HG03066 (cell line): ENCODE measurements around the gene MRPS31.
"Not testable (repeated sequence)": the region's sequence is repeated elsewhere in the genome, so short reads cannot be mapped to it uniquely, and the experiment has no call there.

ENCODE experiments used
- ATAC-seq: cut with Tn5 transposase; IDR thresholded peaks from one replicate; pipeline ENCODE4 v1.9.1; 2021; ENCODE audit warnings: low read depth; ENCODE audit not compliant: unreplicated experiment

MRPS31 gene

DNA sequence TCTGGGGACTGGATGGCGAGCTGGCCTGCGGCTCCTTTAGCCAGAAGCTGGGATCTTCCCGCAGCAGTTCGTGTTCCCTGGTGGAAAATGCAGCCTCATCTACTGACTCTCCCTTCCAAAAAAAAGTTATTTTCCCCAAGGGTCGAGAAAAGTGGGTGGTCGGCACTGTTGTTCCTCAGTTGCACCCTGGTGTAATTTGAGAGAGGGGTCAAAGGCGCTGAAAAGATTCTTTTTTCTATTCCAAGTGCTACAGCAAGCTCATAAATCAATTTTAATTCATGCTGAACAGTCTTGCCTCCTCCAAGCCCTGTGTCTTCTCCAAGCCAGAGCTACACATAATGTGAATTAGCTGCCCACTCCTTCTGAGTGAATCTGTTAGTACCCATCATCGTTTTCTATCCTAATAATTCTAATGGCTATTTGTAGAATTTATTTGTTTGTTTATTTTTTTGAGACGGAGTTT, 19.2 kb upstream of the MRPS31 start:
- ATAC-seq, result no peak

DNA sequence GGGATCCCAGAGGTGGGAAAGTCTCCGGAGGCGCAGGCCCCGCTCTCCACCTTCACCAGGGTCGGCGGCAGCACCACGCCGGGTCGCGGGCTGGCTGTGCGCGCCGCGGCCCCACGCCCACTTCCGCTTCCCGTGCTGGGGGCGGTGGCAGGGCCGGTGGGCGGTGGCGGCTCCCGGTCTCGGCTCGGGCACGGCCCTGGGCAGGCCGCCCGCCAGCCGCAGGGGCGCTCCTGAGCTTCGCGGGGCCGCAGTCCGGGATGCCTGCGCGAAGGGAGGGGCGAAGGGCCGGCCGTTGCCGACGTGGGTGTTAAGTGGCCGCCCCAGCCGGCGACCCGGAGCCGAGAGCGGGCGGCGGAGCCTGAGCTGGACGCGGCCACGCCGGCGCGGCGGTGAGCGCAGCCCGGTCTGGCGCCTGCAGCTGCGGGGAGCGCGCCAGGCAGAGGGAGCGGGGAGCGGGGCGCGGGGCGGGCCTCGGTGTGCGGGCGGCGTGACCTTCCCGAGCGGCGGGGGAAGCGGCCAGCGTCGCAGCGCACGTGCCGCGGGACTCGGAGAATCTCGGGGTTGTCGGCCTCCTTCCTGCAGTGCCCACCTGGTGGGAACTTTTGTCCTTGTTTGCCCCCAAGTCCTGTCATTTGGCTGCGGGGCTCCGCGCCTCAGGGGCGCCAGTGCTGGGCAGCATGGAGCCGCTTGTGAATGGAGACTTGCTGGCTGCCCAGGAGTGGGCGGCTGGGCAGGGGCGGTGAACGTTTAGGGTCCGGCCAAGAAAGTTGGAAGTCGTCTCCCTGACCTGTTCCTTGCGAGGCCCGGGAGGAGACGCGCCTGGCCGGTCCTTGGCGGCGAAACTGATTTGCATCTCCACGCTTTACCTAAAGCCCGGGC, 18.5 kb upstream of the MRPS31 start, which contains the start of gene SLC25A15:
Gene SLC25A15, plus strand, starts transcription at position 337 of the 879 bp plus-strand sequence. CDS start 3,616 bp downstream, outside the sequence.
- peak; percentile 76 for ATAC-seq

DNA sequence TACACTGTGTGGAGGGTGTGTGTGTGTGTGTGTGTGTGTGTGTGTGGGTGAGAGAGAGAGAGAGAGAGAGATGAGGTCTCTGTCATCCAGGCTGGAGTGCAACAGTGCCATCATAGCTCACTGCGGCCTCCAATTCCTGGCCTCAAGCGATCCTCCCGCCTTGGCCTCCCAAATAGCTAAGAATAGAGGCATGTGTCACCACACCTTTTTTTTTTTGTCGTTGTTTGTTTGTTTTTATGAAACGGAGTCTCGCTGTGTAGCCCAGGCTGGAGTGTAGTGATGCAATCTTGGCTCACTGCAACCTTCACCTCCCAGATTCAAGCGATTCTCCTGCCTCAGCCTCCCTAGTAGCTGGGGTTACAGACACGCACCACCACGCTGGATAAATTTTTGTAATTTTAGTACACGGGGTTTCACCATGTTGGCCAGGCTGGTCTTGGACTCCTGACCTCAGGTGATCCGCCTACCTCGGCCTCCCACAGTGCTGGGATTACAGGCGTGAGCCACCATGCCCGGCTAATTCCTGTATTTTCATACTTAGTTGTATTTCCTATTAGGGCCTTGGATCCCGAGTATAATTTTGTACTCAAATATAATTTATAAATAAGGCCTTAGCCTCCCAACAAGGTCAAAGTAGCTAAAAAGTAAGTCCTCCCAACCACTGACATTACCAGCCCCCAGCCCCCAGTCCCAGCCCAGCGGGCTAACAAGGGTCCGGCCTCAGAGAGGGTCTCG, 17.7 kb upstream of the MRPS31 start:
- ATAC-seq, result not testable (repeated sequence)

DNA sequence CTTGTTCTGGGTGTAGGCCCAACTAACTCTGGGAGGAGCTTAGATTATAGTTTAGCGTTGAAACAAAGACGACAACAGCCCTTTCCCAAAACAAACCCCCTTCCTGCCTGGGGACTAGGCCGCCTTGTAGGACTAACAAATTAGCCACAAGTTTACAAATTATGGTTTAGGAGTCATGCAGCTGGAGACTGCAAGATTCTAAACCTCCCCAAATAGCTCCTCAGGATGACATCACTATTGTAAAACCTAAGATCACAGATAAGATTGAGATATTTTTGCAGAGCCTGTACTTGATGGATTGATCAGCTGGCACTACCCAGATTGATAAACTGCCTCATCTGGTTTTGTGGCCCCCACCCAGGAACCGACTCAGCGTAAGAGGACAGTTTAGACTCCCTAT, 16.1 kb upstream of the MRPS31 start:
- ATAC-seq, result no peak

DNA sequence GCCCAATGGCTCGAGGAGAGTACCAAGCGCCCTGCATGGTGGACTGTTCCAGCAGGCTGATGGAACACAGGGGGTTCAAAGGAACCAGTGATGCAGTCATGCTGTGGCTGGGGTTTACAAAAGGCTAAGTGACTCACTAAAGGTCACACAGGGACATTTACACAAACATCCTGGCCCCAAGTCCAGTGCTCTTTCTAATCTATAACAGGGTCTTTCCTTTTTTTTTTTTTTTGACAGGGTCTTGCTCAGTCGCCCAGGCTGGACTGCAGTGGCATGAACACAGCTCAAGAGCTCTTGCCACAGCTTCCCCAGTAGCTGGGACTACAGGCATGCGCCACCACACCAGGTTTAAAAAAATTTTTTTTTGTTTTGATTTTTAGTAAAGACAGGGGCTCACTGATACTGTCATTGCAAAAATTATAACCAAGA, 15.6 kb upstream of the MRPS31 start:
- no peak for ATAC-seq

DNA sequence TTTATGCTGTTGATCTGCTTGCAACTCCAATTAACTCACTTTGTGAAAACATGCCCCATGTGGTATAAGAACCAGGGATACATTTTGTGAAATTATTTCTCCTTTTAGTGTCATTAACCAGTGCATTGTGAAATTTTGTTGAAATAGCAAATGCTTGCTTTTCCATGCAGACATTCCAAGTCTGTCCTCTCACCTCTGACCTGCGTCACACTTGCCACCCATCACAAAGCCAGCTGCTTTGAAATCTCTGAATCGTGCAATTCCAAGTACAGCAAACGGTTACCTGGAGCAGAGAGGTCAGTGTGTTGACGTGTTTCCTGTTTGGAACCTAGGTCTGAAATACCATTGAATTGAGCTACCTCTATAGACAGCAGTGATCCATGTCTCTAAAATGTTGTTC, 13.6 kb upstream of the MRPS31 start:
- ATAC-seq, result no peak

DNA sequence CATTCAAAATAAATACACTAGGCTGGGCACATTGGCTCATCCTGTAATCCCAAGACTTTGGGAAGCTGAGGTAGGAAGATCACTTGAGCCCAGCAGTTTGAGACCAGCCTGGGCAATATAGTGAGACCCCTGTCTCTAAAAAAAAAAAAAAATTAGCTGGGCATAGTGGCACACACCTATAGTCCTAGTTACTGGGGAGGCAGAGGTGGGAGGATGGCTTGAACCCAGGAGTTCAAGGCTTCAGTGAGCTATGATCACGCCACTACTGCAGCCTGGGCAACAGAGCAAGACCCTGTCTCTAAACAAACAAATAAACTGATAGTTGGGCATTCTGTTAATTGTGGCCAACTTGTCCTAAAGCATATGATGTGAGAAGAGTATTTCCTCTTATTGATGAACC, 12.0 kb upstream of the MRPS31 start:
- not testable (repeated sequence) for ATAC-seq

DNA sequence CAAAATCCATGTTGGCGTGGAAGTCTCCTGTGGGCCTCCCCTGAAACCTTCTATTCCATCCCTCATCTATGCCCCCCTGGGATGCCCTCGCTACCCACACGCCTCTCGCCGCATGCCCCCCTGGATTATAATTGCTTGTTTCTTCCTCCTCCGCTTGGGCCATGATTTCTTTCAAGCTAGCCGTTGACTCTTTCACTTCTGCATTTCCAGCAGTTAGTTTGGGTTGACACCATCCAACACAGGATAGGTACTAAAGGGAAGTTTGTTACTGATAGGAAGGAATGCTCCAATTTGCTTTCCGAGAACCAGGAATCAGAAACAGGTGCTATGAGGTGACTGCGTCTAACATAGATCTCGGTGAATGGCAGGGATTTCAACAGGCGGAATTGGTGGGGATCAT, 10.7 kb upstream of the MRPS31 start:
- no peak for ATAC-seq

DNA sequence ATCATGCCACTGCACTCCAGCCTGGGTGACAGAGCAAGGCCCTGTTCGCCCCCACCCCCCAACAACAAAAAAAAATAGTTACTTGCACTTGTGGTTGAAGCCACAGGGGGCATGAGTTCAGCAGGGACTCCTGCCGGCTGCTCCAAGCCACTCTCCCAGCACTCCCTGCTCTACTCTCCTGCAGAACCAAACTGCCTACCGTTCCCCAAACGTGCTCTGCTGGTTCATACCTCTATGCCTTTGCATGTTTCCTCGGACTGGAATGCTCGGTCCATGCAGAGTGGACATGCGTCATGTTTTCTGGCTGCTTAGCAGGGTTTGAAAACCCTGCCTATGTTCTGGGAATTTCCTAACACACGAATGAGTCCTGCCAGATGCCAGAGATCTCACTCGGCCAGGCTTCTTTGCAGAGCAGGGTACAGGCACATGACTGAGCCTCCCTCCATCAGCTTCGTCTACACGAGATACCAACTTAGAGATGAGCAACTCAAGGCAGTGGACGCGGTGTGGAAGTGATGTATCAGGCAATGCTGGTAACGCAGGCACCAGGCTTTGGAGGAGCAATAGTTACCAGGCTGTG, 9.9 kb upstream of the MRPS31 start:
- ATAC-seq, result no peak

DNA sequence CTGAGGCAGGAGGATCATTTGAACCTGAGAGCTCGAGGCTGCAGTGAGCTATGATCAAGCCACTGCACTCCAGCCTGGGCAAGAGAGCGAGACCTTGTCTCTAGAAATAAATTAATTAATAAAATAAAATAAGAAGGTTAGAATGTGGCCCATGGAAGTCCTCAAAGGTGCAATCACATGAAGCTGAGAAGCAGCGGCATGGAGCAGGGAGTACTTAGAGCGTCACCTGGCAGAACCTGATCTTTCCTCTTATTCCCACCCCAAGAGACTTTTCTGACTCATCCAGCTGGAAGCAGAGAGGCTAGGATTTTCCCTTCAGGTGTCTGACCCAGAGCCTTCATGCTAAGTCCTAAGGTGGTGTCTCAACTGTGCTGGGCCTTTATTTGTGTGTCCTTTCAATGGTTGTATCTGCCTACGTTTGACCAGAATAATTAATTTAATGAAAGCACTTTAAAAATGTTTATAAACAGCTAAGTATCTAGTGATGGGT, 8.9 kb upstream of the MRPS31 start:
- ATAC-seq, result no peak

DNA sequence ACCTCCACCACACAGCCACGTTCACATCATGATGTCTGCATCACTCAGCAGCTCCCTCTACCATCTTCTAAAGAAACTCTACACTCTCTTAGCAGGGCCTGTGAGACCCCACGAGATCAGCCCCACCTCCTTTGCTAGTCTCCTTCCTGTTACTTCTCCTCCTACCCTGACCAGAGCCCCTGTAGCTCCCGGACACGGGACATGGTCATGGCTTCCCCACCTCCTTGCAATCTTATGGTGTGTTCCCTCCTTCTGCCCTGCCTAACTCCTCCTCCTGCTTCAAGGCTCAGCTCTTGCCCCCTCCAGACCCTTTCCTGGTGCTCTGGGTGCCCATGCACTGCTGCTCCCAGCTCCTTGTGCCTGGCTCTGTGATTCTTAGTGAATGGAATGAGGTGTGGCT, 8.1 kb upstream of the MRPS31 start:
- ATAC-seq, result no peak

DNA sequence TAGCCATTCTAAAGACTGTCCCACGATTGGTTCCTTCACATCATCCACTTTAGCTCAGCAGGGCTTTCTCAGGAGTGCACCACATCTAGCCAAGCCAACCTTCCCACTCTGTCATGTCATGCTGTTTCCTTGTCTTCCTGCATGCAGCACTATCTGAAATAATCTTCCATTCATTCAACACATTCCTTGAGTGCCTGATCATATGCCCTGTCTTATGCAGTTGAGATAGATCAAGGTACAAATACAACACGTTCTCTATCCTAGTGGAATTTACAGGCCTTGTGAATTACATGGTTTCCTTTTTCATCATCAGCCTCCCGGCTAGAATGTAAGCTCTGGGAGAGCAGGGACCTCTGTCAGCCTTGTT, 6.8 kb upstream of the MRPS31 start:
- no peak for ATAC-seq

DNA sequence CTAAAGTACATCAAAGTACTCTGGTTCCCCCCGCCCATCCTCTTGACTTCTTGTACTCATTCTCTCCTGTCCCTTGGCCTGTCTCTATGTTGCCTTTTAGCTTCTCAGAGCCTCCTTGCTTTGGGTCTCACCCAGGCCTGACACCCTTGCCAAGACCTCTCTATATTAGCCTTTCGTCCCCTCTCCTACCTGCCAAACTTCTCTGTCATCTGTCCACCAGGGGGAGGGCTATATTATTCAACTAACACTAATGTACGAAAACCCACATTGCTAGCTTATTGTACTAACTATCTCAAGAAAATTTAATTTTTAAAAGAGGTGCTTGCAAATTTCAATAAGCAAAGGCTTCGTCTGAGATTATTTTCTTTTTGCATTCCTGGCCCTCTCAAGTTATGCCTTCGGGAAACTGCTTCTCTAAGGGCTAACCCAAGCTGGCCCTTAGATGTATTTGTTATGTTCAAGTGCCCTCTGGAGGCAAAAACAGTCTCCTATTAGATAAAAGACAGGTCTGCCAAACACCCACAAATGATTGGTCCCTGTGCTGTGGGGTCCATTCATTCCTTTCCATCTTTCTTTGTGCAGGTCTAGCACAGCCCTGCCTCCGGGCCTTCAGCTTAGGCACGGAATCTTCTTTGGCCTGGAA, 6.3 kb upstream of the MRPS31 start:
- ATAC-seq, result peak; percentile 87

DNA sequence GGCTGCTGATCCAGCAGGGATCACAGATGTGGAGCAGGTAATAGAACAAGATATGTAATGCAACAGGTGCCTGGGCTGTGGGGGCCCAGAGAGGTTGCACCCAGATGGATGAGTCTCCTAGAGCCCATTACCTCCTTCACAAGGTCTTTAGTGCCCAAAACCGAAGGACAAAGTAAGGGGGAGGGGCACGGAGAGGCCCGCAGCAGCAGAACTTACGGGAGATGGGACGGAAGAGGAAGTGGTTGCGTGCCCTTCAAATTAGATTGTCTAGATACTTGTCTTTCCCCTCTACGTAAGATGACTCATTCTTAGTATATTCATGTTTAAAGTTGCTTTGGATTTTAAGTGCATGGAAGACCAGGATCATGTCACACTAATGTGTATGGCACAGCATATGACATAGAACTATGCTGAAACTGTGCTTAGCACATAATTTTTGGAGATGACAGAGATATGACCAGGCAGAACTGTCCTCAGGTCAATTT, 5.7 kb upstream of the MRPS31 start:
- peak; percentile 43 for ATAC-seq

DNA sequence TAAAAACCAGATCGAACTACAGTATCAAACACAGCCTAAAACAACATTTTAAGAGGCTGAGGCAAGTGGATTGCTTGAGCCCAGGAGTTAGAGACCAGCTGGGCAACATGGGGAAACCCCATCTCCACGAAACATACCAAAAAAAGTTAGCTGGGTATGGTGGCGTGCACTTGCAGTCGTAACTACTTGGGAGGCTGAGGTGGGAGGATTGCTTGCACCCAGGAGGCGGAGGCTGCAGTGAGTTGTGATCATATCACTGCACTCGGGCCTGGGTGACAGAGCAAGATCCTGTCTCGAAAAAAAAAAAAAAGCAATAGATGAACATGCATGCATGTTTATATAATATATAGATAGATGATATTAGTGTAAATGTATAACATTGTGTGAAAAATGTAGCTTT, 5.2 kb upstream of the MRPS31 start:
- ATAC-seq, result no peak

DNA sequence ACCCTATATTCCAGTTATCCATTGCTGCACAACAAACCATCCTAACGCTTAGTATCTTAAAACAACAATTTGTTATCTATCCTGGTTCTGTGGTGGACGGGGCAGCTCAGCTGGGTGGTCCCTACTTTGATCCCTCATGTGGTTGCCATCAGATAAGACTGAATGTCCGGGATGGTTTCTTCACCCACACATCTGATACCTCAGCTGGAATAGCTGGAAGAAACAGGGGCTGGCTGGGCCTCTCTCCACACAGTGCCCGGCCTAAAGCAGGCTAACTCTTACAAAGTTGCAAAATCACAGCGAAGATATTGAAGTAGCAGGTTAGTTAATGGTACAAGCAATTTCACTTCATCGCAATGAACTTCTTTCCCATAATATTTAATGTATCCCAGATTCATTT, 3.7 kb upstream of the MRPS31 start:
- no peak for ATAC-seq

DNA sequence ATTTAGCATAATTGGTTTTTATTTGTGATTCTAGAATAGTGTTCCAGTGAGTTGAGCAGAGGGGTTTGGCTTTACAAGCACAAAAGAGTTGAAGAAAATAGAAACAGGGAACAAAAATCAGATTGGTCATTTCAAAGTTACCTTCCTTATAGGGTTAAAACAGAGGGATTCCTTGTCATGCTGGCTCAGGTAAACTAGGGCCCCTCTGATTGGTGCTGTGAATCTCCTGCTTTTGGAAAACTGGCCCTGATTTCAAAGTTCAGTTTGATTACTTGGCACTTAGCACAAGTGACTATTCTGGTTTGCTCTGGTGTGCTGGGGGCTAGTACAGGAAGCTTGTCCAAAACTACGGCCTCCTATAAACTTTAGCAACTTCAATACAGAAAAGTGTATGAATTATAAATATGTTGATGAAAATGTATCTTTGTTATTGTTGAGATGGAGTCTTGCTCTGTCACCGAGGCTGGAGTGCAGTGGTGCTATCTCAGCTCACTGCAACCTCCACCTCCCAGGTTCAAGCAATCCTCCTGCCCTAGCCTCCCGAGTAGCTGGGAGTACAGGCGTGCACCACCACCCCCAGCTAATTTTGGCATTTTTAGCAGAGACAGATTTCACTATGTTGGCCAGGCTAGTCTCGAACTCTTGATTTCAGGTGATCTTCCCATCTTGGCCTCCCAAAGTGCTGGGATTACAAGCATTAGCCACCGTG, 1.9 kb upstream of the MRPS31 start:
- ATAC-seq, result no peak

DNA sequence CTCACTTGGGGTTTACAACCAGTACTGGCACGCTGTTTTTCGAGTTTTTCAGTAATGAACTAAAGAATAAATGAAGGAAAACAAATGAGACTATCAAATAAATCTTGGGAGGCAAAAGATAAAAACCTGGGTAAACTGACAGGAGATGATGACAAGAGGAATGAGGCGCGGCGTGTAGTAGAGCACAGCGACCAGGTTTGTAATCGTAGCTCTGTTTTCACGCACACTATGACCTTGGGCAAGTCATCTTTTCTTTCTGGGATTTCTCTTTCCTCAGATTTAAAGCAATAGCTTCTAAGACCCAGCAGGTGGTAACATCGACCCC, 419 bp downstream of the MRPS31 start:
- no peak for ATAC-seq

DNA sequence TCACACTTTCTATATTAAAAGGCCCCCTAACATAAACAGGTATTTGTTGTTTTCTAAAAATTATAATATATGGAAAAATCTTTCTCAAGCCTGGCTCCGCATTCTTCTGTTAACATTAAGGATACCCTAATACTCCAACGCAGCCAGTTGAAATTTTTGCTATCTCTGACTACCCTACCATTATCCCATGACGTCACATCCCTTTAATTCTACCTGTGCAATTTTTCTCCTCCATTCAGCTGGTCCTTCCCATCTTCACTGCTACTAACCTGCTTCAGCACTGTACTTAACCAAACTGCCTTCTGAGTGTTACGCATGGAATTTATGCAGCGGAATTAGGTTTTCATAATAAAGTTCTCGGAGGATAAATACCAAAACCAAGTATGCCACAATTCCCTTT, 1.0 kb downstream of the MRPS31 start:
- ATAC-seq, result no peak

DNA sequence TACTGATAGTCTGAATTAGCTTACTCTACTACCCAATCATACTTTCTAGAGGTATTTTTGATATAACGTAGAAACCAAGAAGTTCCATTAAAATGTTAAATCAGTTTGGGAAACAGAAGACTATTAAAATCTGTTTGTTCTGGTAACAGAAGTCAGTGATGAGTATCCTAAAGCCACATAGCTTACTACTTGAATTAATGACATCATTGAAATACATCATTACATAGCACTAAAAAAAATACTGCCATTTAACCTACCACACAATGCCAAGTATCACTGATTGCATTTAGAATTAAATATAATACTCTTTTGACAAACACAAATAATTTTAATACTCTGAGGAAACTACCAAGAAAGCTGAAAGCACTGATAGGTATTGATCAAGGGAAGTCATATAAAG, 5.4 kb downstream of the MRPS31 start:
- no peak for ATAC-seq
